ENCODE measurements around the gene DAB2.
"Not testable (repeated sequence)": the region's sequence is repeated elsewhere in the genome, so short reads cannot be mapped to it uniquely, and the experiment has no call there.

DAB2 gene

DNA sequence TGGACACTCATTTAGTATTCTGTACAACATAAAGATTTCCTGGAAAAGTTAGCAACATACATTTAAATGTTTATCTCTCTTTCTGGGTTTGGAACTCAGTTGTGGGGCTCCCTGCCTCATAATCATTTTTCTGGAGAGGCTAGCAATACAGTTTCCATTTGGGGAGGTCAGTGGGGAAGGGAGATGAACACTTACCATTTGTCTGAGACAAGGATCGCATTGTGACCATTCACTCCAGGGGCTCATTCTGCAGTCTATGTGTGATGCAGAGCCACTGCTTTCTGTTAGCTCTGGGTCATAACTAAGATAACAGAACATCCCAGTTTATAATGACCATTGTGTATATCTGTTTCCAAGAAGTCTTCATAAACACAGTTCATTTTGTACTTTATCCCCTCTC, 82.9 kb downstream of the DAB2 start:
- no peak for DNase-seq (ENCODE audit: low read depth, low spot score)

DNA sequence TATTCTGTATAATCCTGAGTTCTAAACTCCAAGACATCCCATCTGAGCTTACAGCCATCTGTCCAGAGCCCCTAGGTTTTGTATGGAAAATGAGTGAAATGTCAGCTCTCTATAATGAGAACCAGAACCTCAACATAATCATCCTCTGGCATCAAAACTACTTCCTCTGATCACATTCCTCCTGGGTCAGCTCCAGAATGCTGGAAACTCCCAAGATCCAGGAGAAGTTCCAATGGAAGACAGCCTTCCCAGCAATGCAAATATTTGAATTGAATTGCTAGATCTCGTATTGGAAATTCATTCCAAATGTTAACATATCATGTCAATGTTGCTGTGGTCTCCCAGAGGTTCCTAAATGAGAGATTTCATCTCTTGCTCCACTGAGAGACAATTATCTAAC, 84.3 kb downstream of the DAB2 start:
- DNase-seq (ENCODE audit: low read depth, low spot score): no peak

DNA sequence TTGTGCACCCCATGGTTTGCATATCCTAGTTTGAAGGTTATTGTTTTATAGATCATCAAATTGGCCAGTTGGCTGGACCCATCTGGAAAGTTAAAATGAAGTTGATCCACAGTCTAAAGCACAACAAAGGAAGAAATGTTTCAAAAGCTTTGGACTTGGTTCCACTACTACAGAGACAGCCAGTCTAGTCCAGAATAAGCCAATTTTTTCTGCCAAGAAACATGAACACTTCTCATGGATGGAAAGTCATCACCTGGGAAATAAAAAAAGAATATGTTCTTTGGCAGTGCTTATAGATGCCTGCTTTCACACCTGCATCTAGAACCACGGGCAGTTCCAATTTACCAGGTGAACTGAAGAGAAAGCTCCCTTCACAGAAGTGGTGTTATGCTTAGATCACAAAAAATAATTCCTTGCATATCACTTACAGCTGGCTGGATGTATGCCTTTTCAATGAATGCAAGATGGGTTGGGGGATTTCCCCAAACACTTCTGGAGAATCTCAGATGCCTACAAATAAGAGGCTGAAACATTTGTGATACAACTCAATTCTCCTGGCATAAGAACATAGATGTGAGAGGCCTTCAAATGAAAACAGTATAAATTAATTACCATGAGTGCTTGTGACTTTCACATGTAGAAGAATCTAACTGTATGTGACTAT, 87.4 kb downstream of the DAB2 start:
- DNase-seq (ENCODE audit: low read depth, low spot score): no peak

DNA sequence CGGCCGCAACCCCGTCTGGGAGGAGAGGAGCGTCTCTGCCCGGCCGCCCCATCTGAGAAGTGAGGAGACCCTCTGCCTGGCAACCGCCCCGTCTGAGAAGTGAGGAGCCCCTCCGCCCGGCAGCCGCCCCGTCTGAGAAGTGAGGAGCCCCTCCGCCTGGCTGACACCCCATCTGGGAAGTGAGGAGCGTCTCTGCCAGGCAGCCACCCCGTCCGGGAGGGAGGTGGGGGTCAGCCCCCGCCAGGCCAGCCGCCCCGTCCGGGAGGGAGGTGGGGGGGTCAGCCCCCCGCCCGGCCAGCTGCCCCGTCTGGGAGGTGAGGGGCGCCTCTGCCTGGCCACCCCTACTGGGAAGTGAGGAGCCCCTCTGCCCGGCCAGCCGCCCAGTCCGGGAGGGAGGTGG, 90.5 kb downstream of the DAB2 start:
- not testable (repeated sequence) for DNase-seq (ENCODE audit: low read depth, low spot score)

DNA sequence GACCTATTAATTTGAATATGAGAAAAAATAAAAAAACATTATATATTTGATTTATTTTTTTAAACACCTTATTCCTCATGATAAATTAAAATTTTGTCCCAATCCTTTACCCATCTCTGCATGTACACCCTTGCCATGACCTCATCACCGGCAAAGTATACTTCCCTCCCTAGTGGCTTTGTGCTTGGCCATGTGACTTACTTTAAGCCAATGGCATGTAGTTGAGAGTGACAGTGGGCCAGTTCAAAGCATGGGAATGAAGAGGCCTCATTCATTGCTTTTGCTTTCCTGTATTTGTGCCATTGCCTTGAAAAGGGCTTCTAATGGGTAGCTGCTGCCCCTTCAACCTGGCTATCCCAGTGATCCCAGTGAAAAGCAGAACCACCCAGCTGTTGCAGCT, 91.7 kb downstream of the DAB2 start:
- no peak for DNase-seq (ENCODE audit: low read depth, low spot score)

DNA sequence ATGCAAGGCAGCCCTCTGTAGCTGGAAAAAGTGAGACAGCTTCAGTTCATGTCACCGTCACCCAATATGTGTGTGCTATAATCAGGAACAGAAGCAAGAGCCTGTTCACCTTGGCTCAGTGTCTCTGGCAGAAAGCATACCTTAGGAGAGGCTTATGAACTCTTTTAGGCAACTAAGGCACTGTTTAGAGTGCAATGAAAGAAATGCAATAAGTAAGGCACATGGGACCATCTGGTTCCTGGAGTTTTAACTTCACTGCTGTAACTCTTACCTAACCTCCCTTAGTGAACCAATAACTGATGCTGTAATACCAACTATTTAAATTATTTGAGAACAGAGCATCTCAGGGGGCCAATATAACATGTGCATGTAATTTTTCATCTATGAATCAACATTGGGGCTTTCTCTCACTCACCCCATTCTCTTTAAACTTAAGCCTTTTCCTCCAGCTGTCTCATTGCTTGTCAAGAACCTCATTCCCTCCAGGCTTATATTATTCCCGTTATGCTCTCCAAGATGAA, 92.9 kb downstream of the DAB2 start:
- no peak for DNase-seq (ENCODE audit: low read depth, low spot score)

DNA sequence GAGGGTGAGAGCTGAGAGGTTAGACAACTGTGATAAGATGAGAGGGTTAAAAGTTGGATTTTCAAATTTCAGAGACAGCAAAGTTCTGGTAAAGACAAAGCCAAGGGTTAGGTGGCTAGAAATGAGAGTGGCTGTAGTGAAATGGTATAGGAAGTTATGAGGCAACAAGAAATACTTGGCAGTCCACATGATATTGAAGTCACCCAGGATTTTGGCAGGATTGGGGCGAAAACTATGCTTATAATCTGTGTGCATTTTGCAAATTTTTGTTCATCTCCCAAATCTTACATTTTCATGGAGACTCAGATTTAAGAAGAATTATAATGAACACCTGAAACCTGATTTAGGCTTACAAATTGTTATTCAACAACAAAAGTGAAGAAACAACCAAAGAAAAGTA, 96.0 kb downstream of the DAB2 start:
- DNase-seq (ENCODE audit: low read depth, low spot score): no peak

DNA sequence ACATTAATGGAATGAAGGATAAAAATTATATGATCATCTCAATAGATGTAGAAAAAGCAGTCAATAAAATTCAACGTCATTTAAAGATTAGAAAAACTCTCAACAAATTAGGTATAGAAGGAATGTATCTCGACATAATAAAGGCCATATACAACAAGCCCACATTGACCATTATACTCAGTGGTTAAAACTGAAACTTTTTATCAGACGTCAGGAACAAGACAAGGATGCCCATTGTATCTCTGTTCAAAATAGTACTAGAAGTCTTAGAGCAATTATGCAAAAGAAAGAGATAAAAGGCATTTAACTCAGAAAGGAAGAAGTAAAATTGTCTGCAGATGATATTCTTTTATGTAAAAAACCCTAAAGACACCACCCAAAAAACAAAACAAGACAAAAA, 101.2 kb downstream of the DAB2 start:
- DNase-seq (ENCODE audit: low read depth, low spot score): no peak
